HG03095 (cell line): ENCODE measurements around the gene USP50.
"Not testable (repeated sequence)": the region's sequence is repeated elsewhere in the genome, so short reads cannot be mapped to it uniquely, and the experiment has no call there.

Experiments used
- ATAC-seq: cut with Tn5 transposase; IDR thresholded peaks from one replicate; pipeline ENCODE4 v1.9.1; 2021; ENCODE audit warnings: moderate library complexity; ENCODE audit not compliant: unreplicated experiment

Gene USP50

DNA sequence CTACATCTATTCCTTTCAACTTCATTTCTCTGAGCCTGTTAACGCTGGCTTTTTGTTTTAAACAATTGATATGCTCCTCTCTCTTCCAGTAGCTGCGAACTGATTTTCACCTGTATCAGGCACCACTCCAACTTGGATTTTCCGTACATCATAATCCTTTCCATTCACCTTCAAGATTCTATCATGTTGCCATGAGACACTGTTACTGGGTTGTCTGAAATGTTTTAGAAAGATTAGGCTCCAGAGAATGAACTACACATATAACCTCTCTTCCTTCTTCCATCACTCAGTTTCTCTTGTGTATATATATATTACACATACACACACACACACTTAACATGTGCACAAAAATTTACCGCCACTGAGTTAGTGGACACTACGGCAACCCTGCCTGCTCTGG, at the start of gene USP50:
USP50 (minus strand) TSS at position 101 of the 400 bp plus-strand sequence. CDS start 141 bp downstream, outside the sequence.
- ATAC-seq, result no peak

DNA sequence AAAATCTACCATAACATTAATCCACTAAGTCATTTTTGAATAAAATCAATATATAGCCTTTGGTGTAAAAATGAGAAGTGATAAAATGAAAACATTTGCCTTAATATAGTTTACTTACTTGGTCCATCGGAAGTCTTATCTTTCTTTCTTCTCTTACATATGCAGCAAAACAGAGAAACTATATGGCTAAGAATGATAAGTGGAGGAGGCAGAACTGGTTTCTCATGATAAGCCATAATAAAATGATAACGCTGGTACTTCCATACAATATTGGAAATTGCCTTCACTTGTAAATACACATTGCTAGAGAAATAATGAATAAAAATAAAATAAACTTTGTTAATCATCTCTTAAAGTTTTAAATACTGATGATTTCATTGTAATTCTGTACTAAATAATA, 47.8 kb upstream of the USP50 start:
- no peak for ATAC-seq

DNA sequence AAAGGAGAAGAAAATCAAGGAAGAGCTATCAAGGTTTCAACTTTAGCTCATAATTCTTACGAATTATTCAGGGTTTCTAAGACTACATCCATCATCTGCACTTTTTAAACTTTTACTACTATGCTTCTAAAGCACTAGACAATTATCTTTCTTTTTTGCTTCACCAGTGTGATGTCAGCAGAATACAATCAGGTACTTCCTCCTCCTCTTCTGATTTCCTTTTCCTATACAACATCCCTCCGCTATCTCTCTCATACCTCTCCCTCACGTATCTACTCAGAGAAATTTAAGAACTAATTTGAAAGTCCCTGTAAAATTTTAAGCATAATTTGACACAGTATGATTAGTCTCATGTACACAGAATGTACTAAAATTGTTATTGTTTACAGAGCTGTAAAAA, 47.3 kb upstream of the USP50 start:
- ATAC-seq, result no peak

DNA sequence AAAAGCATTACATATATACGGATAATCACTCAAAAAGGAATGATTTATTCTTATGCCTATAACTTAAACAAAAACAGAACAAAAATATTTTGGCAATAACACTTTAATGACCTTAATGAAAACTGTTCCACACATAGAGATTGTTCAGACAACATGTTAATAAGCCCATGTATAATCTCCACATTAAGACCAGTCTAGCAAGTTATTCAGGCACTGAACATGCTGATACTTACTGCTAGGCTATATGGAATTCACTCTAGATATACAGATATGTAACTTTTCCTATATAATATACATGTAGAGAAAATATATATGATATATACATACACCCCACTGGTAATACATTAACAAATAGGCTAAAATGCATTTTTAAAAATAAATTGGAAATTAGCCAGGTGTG, 43.8 kb upstream of the USP50 start:
- ATAC-seq, result no peak

DNA sequence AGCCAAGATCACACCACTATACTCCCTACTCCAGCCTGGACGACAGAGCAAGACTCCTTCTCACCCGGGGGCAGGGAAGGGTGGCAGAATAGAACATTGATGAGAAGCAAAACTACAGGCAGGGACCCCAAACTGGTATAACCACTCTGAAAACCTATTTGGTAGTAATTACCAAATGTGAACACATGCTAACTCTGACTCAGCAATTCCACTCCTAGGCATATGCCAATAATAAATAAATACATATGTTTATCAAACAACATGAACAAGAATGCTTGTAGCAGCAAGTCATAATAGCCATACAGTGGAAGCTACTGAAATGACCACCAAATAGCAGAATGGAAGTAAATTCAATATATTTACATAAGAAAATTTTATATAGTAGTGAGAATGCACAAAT, 31.0 kb upstream of the USP50 start:
- ATAC-seq, result no peak

DNA sequence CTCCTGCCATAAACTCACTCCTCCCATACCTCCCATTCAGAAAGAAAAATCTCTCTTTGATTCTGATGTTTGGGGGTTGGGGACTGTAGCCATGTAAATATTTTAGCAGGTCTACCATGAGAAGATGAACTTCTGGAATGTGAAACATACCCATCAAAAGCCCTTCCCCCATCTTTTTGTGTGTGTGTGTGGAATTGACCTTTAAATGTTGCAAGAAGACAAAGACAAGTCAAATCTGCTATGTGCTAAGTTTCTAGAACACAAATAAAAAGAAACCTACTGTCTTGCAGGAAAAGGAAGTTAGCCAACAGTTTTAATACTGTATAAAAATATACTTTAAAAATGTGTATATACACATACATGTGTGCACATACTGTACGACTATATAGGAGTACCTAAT, 29.7 kb upstream of the USP50 start:
- no peak for ATAC-seq

DNA sequence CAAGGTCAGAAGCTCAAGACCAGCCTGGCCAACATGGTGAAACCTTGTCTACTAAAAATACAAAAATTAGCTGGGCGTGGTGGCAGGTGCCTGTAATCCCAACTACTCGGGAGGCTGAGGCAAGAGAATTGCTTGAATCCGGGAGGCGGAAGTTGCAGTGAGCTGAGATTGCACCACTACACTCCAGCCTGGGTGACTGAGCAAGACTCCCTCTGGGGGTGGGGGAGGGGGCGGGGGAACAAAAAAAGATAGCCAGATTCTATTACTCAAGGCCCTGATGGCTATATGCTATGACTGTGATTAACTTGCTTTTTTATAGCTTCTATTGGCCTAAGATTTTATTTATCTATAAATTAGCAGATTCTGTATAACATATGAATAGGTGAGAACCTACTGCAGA, 27.4 kb upstream of the USP50 start:
- ATAC-seq, result not testable (repeated sequence)

DNA sequence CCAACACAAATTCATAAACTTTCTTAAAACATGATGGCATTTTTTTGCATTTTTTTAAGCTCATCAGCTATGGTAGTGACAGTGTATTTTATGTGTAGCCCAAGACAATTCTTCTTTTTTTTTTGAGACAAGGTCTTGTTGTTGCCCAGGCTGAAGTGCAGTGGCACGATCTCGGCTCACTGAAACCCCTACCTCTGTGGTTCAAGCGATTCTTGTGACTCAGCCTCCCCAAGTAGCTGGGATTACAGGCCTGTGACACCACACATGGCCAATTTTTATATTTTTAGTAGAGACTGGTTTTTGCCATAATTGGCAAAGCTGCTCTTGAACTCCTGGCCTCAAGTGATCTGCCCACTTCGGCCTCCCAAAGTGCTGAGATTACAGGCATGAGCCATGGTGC, 17.3 kb upstream of the USP50 start:
- ATAC-seq, result no peak

DNA sequence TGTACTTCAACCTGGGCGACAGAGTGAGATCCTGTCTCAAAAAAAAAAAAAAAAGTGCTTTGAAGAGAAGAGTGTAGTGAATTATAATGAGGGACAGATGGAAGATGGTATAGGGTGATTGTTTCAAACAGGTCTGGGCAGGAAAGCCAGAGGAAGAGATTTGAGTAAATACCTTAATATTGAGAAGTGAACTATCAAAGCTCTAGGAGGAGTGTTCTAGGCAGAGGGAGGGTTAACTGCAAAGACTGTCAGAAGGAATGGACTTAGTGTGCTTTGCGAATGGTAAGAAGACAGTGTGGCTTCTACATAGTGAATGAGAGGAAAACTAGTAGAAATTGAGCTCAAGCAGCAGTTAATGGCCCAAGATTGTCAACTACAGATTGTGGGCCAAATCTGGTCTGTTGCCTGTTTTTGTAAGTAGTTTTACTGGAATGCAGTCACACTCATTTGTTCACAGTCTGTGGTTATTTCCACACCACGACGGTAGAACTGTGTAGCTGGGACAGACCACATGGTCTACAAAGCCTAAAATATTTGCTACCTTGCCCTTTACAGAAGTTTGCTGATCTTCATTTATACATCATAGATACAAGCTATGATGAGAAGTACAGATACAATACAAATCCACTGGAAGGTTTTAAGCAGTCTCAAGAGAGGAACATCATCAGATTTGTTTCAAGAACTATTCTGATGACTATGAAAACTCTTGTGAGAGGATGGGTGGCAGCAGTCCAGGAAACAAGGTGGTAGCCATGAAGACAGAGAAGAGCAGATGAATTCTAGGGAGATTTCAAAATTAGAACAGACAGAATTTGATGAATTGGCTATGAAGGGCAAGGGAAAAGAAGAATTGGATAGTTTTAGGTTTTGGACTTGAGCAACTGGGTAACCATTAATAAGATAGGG, 16.5 kb upstream of the USP50 start:
- ATAC-seq, result no peak

DNA sequence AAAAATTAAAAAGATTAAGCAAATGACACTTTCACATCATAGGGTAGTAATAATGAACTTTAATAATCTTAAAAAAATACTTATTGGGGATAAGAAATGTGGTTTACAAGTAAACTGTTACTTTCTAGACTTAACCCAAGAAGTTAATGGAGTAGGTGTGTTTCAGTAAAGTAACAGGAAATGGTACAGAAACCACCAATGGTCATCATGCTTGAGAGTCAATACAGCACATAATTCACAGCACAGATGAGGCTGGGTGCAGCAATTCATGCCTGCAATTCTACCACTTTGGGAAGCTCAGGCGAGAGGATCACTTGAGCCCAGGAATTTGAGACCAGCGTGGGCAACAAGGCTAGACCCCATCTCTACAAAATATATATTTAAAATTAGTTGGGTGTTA, 11.5 kb upstream of the USP50 start:
- ATAC-seq, result no peak

DNA sequence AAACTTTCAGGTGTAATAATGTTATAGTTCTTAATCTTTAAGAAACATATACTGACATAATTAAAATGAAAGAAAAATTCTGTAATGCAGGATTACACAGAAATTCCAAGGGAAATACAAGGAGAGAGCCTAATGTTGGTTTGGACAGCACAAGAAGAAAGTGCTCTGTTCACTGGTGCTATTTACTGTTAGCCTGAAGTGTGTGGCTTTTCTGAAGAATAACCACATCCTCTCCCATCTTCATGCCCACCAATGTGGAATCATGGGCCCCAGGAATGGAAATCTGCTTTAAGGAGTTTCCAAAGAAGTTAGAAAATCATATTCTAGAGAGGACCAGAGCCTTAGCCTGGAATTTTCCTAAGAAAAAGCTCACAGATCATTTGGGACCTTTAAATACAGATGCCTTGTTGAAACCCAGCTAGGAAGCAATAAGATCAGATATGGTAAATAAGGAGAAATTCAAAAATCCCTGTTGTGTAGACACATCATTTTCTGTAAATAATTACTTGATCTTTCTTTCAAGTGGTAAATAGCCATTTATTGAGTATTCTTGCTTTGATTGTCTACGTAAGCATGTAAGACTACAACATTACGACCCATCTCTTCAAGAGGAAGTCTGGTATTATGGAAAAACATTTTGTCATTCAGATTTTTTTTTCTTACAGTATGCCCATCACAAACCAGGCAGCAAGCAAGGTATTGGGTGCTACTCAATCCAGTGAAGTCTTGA, 10.3 kb upstream of the USP50 start:
- no peak for ATAC-seq

DNA sequence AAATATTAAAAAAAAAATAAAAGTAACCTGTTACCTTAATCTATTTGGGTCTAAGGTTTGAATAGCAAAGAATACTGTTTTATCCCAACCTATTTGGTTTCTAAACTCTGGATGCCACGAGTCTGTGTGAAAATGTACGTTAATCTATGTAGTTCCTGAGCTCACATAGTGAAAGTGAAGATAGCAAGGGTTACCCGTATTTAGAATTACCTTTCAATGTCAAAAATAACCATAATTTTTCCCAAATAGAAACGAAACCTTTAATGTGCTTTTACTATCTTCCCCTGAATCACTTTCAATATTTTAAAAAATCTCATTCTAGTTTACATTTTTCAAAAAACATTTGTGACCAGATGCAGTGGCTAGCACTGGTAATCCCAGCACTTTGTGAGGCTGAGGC, 5.8 kb upstream of the USP50 start:
- ATAC-seq, result no peak

DNA sequence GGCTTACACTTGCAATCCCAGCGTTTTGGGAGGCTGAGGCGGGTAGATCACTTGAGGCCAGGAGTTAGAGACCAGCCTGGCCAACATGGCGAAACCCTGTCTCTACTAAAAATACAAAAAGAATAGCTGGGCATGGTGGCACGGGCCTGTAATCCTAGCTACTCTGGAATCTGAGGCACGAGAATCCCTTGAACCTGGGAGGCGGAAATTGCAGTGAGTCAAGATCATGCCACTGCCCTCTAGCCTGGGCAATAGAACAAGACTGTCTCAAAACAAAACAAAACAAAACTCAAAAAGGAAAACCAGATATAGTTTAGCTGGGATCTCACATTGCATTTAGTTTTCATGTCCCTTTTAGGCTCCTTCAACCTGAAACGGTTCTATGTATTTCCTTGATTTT, 2.9 kb upstream of the USP50 start:
- ATAC-seq, result no peak

DNA sequence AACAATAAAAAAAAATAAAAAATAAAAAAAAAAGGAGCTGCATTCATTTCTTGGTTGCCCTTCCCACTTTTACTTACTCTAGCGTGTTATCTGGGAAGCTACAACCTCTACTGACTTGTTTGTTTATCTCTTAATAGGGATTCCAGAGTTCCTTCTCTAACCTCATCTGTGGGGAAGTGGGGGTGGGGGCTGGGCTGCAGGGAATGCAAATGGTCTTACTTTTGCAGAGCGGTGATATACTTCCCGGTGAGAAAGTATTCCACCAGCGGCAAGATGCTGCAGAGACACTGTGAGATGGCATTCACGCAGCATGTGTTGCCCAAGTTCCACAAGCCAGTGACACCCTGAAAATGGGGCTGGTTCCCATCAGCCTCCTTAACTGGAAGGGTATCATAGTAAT, 2.1 kb downstream of the USP50 start:
- no peak for ATAC-seq

DNA sequence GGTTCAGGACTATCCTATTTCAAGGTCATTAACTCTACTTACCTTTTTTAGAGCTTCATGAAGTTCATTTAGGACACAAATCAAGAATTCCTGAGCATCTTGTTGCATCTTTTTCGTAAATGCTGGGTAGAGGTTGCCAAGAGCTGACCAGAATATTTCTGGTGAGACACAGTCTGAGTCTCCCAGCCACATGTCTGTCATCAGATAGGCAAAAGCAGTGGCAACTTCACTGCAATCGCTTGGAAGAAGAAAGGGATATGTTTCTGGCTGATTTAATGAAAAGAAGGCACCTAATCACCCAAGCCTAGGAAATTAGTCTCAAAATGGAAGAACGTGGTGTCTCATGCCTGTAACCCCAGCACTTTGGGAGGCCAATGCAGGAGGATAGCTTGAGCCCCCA, 2.9 kb downstream of the USP50 start:
- ATAC-seq, result no peak

DNA sequence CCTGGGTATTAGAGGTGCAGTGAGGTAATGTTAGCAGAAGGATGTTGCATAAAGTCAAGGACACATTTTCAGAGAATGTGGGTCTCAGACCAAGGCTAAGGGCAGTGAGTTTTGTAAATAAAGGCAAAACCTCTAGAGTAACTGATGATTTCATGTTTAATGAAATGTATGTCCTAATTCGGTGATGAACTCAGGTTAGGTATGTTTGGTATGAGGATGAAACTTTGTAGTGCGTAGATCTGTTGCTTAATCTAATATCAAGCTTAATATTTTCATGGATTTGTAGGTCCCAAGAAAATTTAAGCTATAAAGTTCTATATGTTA, 3.6 kb downstream of the USP50 start:
- no peak for ATAC-seq

DNA sequence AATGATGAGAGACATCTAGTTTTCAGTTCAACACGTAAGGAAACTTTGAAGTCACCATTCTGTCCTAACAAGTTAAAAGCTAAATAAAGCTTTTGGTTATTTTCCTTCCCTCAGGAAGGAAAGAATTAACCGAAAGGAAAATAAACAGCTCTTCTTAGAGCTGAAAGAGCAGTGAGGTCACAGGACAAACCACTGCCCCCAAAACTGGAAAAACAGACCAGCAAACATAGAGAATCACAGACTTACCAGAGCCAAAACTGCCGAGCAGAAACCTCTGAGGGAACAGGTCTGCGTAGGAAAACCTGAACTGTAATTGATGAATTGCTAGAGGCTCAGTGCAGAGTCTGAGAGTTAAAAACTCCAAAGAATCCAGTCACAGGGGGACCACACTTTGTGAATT, 14.7 kb downstream of the USP50 start:
- ATAC-seq, result no peak

DNA sequence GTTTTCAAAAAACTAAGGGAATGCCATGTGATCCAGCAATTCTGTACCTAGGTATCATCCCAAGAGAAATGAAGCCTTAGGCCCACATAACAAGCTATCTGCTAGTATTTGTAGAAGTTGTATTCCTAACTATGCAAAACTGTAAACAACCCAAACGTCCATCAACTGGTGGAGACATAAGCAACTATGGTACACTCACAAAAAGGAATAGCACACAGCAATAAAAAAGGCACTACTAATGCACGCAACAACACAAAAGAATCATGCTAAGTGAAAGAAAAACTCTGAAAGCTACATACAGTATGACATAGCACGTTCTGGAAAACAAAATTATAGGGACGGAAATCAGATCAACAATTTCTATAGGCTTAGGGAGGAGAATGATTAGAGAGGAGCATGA, 15.3 kb downstream of the USP50 start:
- no peak for ATAC-seq

DNA sequence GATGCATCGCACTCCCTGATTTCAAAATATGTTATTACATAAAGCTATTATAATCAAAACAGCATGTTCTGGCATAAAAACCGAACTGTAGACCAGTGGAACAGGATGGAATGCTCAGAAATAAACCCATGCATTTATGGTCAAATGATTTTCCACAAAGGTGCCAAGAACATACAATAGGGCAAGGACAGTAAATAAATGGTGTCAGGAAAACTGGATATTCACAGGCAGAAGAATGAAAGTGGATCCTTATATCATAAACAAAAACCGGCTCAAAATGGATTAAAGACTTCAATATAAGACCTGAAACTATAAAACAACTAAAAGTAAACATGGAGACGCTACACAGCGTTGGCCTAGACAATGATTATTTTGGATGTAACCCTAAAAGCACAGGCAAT, 22.6 kb downstream of the USP50 start:
- ATAC-seq, result no peak

DNA sequence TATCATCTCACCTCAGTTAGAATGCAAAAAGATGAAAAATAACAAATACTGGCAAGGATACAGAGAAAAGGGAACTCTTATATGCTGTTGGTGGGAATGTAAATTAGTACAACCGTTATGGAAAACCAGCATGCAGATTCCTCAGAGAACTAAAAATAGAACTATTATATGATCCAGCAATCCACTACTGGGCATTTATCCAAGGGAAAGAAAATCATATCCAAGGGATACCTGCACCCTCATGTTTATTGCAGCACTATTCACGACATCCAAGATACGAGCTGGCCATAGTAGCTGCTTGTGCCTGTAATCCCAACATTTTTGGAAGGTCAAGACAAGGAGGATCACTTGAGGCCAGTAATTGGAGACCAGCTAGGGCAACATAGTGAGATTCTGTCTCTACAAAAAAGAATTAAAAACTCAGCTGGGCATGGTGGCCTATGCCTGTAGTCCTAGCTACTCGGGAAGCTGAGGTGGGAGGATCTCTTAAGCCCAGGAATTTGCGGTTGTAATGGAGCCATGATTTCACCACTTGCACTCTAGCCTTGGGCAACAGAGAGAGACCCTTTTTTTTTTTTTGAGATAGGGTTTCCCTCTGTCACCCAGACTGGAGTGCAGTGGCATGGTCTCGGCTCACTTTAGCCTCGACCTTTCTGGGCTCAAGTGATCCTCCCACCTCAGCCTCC, 26.6 kb downstream of the USP50 start:
- ATAC-seq, result no peak

DNA sequence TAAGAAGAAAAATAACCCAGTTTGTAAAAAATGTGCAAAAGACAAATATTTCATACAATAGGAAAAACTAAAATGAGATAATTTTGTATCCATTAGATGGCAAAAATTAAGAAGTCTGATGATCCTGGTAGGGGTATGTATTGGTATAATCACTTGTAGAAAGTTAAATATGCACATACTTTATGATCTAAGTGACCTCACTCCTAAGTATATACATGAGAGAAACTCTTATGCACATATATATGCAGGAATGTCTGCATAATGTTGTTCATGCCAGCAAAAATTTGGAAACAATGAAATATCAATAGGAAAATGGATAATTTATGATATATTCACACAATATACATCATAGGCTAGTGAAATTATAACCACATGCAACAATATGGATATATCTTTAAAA, 33.5 kb downstream of the USP50 start:
- no peak for ATAC-seq

DNA sequence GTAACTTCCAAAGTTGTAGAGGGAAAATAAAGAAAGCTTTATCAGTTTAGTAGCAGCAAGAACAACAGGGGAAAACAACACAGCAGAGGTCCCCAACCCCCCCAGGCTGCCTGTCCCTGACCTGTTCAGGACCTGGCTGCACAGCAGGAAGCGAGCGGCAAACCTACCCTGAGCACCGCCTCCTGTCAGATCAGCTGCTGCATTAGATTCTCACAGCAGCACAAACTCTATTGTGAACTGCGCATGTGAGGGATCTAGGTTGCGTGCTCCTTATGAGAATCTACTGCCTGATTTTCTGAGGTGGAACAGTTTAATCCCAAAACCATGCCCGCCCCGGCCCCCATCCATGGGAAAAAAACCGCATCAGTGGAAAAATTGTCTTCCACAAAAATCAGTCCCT, 40.3 kb downstream of the USP50 start:
- ATAC-seq, result no peak
